ENCODE measurements around the gene HES3.

HES3 gene, protein sequence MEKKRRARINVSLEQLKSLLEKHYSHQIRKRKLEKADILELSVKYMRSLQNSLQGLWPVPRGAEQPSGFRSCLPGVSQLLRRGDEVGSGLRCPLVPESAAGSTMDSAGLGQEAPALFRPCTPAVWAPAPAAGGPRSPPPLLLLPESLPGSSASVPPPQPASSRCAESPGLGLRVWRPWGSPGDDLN

DNA sequence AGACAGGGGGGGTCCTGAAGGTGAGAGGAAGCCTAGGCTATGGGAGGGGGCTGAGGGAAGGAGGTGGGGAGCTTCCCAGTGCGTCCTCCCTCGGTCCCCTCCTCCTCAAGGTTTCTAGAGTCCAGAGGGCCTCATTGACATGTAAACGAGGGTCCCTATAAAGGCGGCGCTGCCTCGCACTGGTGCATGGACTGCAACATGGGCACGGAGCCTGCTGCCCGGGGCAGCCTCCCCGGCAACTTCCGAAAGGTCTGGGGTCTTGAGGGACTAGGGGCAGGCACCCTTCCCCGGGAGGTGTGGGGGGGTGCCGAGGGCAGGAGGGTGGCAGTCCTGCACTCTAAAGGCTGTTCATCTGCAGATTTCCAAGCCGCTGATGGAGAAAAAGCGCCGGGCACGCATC is at the start of gene HES3:
Gene HES3 (plus strand): TSS at position 187 of the 400 bp plus-strand sequence. CDS start 187 bp downstream, at position 374.
- DNase-seq (ENCODE audit: low spot score), result no peak

DNA sequence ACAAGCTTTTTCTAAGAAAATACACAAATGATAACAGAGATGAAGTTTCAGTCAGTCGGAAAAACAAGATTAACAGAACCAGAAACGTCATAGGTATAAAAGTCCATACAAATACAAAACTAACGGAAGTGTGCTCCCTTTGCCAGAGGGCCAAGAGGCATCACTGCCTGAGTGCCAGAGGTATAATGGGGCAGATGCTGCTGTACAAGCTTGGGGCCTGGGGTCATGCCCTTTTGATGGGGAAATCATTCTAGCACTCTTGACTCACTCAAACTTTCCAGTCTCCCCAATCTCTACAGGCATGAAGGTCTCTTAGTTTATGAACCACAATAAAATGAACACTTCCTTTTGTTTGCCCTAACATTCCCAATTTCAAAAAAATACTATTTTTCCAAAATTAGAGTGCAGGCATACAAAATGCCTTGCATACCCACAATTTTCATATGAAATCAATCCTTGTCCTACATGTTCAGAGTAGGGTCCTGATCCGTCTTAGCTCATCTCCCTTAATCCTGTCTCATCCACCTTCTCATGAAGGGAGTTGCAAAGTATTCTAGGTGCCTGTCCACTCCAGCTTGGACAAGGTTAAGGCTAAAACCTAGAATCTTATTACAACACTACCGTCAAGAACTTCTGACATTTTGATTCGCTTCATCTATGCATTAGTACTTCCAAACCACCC is 46.1 kb upstream of the HES3 start:
- no peak for DNase-seq (ENCODE audit: low spot score)

DNA sequence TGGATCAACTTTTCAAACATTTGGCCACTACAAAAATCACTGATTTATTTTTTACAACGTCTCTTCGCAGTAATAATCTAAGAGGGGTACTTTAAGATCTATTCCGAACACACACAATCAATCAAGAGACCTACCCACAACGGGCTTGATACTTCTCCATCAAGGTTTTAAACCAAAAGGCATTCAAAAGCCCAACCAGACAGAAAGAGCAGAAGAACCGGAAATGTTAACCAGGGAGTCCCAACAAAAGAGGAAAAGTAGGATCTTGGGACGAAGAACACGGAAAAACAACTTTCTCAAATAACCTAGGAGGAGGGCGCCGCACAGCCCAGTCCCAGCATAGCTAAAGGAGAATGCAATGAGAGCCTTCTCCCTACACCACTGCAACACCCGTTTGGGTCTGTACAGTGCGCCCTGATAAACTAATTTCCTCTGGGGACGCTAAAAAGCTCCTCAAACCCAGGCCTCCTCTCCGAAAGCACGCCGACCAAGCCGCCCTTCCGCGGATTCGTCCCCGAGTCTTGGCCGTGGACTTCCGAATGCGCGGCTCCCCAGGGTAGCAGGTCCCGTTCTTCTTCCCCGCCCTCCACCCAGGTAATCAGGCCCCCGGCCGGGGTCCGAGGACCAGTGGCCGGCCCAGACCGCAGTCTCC is 45.2 kb upstream of the HES3 start:
- DNase-seq (ENCODE audit: low spot score), result no peak

DNA sequence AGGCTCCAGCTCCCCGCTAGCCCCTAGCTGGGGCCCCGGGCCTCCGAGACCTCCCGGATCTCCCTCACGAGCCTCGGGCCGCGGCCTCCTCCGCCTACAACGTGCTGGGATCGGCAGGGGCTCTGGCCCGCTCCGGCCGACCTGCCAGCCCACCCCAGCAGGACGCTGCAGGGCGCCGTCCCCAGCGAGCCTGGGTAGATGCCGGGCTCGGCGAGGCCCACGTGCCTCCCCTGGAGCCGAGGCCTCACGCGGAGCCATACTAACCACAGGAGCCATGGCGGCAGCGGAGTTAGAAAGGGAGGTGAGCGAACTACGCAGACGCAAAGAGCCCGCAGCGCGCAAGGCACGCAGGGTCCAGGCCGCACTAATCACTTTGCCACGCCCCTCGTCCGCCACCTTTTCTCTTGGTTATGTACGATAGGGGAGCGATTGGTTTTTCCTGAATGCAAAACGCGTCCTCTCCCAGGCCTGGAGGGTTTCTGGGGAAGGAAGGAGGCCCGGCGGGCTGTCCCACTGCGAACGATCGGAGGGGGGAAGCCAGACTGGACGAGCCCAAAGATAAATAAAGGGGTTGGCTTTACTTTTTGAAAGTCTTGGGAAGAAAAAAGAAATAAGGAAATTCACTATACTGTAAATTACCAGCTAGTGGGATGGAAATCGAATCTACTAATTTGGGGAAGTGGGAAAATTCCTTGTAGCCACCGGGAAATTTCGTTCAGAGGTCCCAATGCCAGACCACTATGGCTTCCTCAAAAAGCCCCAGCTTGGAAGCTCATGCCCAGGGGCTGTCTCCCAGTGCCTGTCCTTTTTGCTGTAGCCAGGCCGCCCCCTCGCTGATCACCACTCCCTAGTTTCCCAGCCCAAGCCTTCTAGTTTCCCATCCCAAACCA is 44.4 kb upstream of the HES3 start, which contains the start of gene RPL22:
Gene RPL22 (minus strand): TSS at position 298 of the 890 bp plus-strand sequence. CDS start 22 bp downstream, at position 276.
- DNase-seq (ENCODE audit: low spot score), result peak; percentile 99

DNA sequence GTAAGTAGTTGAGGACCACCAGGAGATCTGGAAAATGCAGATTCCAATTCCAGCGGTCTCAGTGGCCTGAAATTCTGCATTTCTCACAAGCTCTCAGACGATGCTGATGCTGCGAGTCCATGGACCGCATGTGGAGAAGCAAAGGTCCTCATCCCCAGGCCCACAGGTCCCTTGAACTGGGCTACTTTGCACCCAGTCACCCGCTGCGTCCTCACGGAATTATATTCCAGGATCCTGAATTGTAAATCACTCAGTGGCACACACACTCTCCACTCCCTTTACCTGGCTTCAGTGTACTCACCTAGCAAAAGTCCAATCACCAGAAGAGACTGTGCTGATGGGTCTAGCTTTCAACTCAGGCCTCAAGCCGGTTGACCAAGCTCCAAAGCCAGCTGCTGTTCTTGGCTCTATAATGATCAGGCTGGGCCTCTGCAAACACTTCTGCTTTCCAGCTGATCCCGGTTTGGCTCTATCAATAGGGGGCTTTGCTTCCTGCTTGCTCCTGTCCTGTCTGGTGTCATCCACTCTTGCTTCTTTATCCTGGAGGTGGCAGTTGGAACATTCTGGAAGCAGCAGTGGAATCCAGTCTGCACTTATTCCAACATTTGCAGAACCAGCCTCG is 43.7 kb upstream of the HES3 start:
- DNase-seq (ENCODE audit: low spot score), result no peak

DNA sequence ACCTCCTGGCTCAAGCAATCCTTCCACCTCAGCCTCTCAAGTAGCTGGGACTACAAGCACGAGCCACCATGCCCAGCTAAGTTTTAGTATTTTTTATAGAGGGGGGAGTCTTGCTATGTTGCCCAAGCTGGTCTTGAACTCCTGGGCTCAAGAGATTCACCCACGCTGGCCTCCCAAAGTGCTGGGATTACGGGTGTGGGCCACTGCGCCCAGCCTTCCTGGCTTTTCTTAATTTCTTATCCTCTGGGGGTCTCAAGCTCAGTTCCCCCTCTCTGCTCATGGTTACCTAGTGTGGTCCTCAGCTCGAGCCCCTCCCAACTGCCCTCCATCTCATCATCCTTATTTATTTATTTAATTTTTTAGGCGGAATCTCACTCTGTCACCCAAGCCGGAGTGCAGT is 41.7 kb upstream of the HES3 start:
- DNase-seq (ENCODE audit: low spot score), result no peak

DNA sequence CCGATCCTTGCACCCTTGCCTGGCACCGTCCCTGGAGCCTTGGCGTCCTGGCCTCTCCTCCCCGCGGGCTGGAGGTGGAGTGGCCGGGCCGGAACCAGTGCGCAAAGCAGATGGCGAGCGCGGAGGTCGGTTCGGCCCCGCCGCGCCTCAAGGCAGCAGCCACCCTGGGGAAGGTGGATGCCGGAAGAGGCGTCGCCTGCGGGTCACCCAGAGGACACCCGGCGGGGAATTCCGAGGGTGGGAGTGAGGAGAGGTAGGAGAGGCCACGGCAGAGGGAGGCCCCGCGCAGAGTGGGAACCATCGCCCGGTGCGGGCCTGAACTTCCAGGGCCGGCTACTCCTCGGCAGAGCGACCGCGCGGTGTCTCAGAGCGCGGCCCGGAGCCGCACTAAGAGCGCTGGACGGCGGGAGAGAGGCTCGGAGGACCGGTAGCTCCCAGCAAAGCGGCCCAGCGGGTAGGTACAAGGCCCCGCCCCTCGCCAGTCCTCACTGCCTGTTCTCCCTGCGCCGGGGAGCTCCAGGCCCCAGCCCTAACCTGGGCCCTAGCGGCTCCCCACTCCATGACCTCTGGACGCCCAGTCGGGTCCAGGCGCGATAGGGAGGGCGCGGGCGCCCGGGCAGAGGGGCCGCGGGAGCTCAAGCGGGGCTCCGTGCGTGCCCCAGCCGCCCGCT is 38.0 kb upstream of the HES3 start, which contains the start of gene RNF207:
Gene RNF207 (plus strand): TSS at position 271 of the 671 bp plus-strand sequence. CDS start 417 bp downstream, outside the sequence.
- DNase-seq (ENCODE audit: low spot score), result peak; percentile 90

DNA sequence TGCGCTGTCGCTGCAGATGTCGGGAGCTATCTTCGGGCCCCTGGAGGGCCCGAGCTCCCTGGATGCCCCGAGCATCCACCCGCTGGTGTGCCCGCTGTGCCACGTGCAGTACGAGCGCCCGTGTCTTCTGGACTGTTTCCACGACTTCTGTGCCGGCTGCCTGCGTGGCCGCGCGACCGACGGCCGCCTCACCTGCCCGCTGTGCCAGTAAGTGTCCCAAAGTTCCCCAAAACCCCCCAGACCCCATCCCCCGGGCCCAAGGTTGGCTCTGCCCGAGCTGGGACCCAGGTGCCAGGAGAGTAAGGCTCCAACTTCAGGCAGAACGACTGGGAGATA is 37.5 kb upstream of the HES3 start:
- no peak for DNase-seq (ENCODE audit: low spot score)

DNA sequence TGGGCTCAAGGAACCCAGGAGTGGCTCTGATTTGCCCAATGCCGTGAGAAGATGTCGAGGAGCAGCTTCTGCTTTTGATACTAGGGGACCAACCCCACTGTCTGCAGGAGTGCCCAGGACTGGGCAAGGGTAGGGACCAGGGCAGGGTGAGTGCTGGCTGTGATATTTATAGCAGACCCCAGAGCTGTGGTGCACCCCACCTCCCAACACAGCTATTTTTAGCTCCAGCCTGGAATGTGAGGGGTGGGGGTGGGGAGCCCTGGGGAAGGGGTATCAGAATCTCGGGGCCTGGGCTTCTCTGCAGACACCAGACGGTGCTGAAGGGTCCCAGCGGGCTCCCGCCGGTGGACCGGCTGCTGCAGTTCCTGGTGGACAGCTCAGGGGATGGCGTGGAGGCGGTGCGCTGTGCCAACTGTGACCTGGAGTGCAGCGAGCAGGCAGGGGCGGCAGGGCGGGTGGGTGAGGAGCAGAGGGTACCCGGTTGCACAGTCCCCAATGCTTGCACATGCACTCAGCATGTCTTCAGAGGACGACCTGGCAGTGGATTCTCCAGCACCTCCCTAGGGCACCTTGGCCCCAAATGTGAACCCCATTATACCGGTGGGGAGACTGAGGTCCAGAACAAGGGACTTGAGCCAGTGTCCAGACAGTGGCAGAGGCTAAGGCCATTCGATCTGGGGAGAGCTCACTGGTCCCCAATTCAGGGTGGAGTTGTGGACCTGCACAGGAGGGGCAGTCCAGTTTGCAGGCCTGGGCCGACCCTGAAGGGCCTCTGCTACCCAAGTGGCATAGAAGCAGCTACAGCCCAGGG is 36.7 kb upstream of the HES3 start:
- DNase-seq (ENCODE audit: low spot score), result no peak

DNA sequence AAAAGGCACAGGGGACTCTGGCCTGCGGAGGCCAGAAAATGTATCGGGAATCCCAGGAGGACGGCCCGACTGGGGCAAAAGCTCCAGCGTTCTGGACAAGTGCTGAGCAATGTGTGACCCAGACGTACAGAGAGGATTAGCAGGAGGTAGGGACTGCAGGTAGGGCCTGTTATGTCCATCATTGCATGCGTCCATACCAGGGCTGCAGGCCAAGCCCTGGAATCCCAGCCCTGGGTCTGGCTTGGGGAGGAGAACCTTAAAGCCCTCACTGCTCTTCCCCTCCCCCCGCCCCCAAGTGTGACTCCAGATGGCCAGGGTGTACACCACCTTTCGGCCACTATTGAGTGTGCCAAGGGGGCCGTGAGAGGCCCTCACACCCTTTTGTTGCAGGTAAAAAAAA is 36.1 kb upstream of the HES3 start:
- no peak for DNase-seq (ENCODE audit: low spot score)

DNA sequence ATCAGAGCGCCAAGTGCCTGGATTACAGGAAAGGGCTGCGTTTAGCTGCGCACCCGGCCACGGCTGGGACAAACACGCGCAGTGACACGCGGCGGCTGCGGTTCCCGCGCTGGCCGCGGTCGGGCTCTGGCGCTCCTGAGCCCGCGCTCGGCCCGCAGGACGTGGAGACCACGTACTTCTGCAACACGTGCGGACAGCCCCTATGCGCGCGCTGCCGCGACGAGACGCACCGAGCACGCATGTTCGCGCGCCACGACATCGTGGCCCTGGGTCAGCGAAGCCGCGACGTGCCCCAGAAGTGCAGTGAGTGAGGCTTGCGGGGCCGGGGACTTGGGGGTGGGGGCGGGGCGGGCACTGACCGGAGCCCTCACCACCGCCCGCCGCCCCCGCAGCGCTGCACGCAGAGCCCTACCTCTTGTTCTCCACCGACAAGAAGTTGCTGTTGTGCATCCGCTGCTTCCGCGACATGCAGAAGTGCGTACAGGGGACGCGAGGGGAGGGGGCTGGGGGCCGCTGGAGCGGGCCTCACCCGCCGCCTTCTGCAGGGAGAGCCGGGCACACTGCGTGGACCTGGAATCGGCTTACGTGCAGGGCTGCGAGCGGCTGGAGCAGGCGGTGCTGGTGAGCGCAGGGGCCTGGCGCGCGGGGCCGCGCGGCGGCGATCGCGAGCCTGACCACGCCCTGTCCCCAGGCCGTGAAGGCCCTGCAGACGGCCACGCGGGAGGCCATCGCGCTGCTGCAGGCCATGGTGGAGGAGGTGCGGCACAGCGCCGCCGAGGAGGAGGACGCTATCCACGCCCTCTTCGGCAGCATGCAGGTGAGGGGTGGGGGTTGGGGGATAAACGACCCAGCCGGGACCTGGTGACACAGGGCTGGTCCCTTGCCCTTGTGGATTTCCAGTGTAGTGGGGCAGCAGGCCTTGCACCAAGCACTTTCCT is 35.0 kb upstream of the HES3 start:
- DNase-seq (ENCODE audit: low spot score), result no peak

DNA sequence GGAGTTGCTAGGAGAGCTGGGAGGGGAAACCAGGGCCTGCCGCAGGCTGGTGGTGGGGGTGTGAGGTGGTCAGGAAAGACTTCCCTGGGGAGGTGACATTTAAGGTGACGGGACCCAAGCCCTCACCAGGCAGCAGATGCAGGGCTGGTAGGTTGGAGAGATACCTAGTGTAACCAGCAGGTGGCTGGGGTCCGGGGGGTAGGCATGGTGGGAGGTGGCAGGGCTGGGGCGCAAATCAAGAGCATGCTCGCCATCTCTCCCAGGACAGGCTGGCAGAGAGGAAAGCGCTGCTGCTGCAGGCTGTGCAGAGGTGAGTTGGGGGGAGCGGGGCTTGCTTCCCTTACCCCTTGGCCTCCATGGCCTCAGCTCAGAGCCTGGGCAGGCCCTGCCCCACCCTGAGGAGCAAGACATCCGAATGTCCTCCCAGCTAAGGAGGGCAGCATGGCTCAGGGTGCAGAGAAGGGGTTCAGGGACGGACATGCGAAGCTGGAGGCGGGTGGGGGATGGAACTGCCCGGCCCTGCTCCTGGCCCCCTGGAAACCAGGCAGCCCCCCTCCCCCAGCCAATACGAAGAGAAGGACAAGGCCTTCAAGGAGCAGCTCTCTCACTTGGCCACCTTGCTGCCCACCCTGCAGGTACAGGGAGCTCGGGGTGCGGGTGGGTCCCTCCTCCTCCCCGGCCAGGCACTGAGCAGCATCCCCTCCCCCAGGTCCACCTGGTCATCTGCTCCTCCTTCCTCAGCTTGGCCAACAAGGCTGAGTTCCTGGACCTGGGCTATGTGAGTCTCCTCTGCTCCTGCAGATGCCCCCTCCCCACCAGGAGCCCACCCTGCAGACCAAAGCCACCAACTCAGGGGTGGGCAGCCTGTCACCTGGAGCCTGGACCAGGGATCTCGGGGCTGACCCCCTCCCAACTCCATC is 34.1 kb upstream of the HES3 start:
- no peak for DNase-seq (ENCODE audit: low spot score)

DNA sequence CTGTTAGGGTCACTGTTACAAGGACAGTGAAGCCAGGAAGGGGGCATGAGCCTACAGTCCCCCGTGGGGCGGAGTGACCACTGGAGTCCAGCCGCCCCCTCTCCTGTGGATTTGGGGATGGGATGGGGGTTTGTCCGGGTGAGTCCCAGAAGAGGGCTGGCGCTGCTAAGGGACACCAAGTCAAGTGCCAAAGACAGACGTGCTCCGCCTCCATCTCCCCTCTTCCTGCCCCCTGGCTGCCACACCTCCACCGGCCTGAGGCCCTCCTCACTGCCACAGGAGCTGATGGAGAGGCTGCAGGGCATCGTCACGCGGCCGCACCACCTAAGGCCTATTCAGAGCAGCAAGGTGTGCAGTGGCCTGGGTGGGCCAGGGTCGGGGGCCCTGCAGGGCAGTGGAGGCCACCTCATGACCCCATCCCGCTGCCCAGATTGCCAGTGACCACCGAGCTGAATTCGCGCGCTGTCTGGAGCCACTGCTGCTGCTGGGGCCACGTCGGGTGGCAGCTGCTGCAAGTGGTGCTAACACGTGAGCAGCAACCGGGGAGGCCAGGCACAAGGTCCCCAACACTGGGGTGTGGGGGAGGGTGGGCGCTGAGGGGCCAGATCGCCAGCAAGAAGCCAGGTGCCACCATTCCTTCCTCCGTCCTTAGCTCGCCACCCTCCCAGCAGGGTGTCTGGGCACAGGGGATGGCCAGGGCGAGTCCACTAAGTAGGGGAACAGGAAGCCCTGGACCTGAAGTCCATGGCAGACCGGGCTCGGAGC is 33.2 kb upstream of the HES3 start:
- DNase-seq (ENCODE audit: low spot score), result no peak

DNA sequence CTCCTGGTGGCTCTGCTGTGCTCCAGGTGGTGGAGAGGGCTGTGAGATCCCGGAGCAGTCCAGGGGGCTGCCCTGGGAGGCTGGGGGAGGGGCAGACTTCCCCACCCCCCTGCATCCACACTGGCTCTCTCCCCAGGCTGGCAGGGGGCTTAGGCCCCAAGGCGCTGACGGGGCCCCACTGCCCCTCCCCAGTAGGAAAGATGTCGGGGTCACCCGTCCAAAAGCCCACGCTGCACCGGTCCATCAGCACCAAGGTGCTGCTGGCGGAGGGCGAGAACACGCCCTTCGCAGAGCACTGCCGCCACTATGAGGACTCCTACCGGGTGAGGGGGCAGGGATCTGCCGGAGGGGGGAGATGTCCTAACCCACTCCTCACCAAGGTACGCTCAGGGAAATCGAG is 32.2 kb upstream of the HES3 start:
- no peak for DNase-seq (ENCODE audit: low spot score)

DNA sequence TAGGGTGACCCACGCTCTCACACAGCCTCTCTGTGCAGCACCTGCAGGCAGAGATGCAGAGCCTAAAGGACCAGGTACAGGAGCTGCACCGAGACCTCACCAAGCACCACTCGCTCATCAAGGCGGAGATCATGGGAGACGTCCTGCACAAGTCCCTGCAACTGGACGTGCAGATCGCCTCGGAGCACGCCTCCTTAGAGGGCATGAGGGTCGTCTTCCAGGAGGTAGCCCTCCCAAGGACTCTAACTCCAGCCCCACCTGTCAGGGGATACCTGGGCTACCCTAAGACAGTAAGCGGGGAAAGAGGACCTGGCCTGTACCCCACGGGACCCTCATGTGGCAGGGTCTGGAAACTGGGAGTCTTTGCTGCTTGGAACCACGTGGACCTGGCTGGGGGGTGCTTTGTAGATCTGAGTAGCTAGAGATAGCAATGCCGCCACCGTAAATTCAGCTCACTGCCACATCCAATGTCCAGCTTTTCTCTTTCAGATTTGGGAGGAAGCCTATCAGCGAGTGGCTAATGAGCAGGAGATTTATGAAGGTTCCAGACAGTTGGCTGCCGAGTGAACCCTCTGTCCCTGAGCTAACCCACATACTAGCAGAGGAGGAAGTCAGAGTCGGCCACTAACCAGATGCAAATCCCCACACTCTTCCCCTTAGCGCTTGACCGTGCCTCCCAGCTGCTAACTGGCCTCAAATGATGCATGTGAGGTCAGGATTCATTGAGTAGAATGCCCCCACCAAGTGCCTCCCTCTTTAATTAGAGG is 31.6 kb upstream of the HES3 start:
- no peak for DNase-seq (ENCODE audit: low spot score)

DNA sequence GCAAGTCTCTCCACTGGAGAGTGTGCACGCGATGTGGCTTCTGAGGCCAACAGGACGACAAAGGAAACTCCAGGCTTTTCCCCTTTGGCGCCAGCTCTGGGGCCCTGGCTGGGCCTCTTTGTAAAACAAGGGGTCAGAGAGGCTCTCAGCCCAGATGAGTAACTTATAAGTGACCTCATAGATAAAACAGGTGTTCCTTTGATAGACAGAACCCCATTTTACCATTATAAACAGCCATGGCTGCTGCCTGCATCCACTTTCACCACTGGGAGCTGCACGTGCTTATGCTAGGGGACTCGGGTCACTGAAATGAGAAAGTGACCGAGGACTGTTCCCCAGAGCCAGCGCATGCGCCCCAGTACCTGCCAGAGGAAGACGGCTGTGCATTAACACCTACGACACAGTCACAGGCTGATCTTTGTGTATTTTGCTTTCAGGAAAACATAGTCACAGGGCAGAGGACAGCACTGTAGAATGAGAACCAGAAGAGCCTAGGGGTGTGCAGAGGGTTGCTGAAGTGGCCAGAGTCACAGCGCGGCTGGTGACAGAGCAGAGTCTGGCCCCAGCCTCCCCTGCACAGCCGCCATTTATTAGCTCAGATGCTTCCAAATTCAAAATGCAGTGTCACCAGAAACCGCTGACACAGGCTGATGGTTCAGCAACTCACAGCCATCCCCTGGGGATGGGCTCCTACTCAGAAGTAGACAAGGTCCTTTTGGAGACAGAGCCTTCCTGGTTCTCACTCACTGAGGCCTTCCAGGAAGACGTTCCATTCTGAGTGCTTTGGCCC is 25.4 kb upstream of the HES3 start:
- no peak for DNase-seq (ENCODE audit: low spot score)

Data from kidney tubule cell (primary cell).